ENCODE measurements around the gene CDC42EP3.

CDC42EP3 gene

DNA sequence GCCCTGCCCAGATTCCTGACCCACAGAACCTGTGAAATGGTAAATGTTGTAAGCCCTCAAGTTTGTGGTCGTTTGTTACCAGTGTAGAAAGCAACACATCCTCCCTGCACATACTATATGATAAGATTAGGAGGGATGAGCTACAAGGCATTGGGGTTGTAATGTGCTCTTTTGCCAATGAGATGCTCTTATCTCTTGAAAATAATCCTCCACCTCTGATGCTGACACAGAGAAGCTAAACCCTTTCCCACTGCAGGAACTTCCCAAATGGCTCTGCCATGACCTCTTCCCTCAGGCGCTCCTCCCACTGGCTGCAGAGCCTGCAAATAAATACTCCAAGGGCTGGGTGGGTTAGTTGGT lies 23.5 kb downstream of the CDC42EP3 start:
- Histone ChIP-seq H3K4me3 (ENCODE audit: low read depth, low read length) (no peak overlapping the region), H2AFZ (no peak overlapping the region), H3K9ac (no peak overlapping the region), H3K36me3 (ENCODE audit: control insufficient read depth, insufficient read depth, low read length) (no peaks in the 10 kb centered on the region), H3K27ac (peak overlapping the region; percentile 34), H3K79me2 (peaks cover 3% of the 10 kb centered on the region), H3K9me3 (ENCODE audit: control insufficient read depth, low read length) (no peaks in the 10 kb centered on the region), H3K4me1 (no peaks in the 10 kb centered on the region), H3K27me3 (ENCODE audit: control insufficient read depth, insufficient read depth, low read length) (no peaks in the 10 kb centered on the region), H3K4me2 (ENCODE audit: low read length) (no peak overlapping the region)
- TF ChIP-seq, protein P1, sequence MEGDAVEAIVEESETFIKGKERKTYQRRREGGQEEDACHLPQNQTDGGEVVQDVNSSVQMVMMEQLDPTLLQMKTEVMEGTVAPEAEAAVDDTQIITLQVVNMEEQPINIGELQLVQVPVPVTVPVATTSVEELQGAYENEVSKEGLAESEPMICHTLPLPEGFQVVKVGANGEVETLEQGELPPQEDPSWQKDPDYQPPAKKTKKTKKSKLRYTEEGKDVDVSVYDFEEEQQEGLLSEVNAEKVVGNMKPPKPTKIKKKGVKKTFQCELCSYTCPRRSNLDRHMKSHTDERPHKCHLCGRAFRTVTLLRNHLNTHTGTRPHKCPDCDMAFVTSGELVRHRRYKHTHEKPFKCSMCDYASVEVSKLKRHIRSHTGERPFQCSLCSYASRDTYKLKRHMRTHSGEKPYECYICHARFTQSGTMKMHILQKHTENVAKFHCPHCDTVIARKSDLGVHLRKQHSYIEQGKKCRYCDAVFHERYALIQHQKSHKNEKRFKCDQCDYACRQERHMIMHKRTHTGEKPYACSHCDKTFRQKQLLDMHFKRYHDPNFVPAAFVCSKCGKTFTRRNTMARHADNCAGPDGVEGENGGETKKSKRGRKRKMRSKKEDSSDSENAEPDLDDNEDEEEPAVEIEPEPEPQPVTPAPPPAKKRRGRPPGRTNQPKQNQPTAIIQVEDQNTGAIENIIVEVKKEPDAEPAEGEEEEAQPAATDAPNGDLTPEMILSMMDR (IDR thresholded peaks at IDR 0.05), result no peak

DNA sequence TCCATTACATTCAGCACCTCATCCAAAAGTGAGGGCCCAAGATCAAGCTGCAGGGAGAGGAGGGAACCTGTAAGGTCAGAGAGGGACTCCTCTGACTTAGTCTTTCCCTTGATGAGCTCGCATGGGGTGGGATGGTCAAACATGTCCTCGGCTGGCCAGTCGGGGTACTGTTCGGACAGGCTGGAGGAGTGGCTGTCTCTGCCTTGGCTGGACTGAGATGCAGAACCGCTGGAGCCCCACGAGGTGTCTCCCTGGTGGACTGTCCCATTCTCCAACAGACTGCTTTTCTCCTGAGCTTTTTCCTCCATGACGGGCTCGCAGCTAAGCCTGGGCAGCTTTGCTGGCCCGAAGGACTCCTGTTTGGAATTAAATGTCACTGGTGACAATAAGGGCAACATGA lies 25.6 kb downstream of the CDC42EP3 start:
- H2AFZ ChIP-seq, result no peak overlapping the region
- no peaks in the 10 kb centered on the region for H3K27me3 ChIP-seq (ENCODE audit: control insufficient read depth, insufficient read depth, low read length)
- H3K27ac ChIP-seq, result no peak overlapping the region
- H3K4me3 ChIP-seq (ENCODE audit: low read depth, low read length), result no peak overlapping the region
- no peak overlapping the region for H3K4me2 ChIP-seq (ENCODE audit: low read length)
- no peak overlapping the region for H3K9ac ChIP-seq
- TF ChIP-seq, protein P1 (IDR thresholded peaks at IDR 0.05), result no peak
- no peaks in the 10 kb centered on the region for H3K36me3 ChIP-seq (ENCODE audit: control insufficient read depth, insufficient read depth, low read length)
- H3K79me2 ChIP-seq, result no peaks in the 10 kb centered on the region
- no peaks in the 10 kb centered on the region for H3K4me1 ChIP-seq
- H3K9me3 ChIP-seq (ENCODE audit: control insufficient read depth, low read length), result no peaks in the 10 kb centered on the region

DNA sequence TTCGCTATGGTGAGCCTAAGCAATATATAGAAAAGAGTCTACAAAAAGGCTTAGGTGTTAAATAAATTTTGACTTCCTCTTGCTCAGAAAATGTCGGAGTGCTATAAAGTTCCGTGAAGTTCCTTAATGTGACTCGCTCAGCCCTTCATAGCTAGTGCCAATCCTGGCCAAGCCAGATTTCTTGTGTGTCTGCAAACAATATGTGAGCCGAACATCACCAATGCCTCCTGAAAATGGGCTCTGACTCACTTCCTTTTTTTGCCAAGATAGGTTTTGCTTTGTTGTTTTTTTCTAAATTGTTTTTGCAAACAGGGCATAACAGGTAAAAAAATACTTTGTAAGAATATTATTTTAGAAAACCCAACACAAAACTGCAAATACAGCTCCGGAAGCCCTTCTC lies 26.1 kb downstream of the CDC42EP3 start:
- TF ChIP-seq, protein P1 (IDR thresholded peaks at IDR 0.05), result no peak
- Histone ChIP-seq H3K36me3 (ENCODE audit: control insufficient read depth, insufficient read depth, low read length) (no peaks in the 10 kb centered on the region), H3K27ac (no peak overlapping the region), H3K9ac (no peak overlapping the region), H3K27me3 (ENCODE audit: control insufficient read depth, insufficient read depth, low read length) (no peaks in the 10 kb centered on the region), H3K4me3 (ENCODE audit: low read depth, low read length) (no peak overlapping the region), H3K4me2 (ENCODE audit: low read length) (no peak overlapping the region), H2AFZ (no peak overlapping the region), H3K9me3 (ENCODE audit: control insufficient read depth, low read length) (no peaks in the 10 kb centered on the region), H3K4me1 (no peaks in the 10 kb centered on the region), H3K79me2 (no peaks in the 10 kb centered on the region)

DNA sequence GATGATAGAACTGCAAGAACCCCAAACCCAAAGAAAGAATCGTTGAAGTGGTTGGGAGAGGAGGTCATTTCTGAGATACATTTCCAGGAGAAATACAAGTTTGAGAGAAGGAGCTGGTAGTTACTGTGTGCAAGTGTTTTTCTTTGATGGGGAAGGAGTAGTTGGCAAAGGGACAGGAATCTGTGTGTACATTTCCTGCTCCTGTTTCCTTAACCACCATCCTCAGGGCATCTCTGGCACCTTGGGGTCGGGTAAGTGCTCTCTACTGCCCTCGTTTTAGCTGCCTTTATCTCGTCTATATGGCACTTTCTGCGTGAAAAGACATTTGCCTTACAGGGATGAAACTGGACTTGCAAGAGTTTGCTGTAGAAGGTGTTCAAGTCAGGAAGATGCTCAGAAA lies 27.3 kb downstream of the CDC42EP3 start:
- Histone ChIP-seq H3K27ac (no peak overlapping the region), H3K27me3 (ENCODE audit: control insufficient read depth, insufficient read depth, low read length) (no peaks in the 10 kb centered on the region), H3K79me2 (no peaks in the 10 kb centered on the region), H3K9ac (no peak overlapping the region), H3K4me2 (ENCODE audit: low read length) (no peak overlapping the region), H3K4me3 (ENCODE audit: low read depth, low read length) (no peak overlapping the region), H3K36me3 (ENCODE audit: control insufficient read depth, insufficient read depth, low read length) (no peaks in the 10 kb centered on the region), H3K4me1 (no peaks in the 10 kb centered on the region), H3K9me3 (ENCODE audit: control insufficient read depth, low read length) (no peaks in the 10 kb centered on the region), H2AFZ (no peak overlapping the region)
- TF ChIP-seq, protein P1 (IDR thresholded peaks at IDR 0.05), result no peak

DNA sequence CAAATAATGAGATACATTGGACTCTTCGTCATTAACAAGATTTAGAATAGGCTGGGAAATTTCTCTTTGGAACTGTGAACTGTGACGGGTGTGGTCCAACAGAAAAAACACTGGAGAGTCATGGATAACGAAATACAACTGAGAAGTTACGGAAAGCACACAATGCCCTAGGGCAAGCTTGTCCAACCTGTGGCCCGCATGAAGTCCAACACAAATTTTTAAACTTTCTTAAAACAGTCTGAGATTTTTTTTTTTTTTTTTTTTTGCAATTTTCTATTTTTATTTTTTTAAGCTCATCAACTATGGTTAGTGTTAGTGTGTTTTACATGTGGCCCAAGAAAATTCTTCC lies 27.7 kb downstream of the CDC42EP3 start:
- Histone ChIP-seq H3K36me3 (ENCODE audit: control insufficient read depth, insufficient read depth, low read length) (no peaks in the 10 kb centered on the region), H3K4me3 (ENCODE audit: low read depth, low read length) (no peak overlapping the region), H2AFZ (no peak overlapping the region), H3K27ac (no peak overlapping the region), H3K4me2 (ENCODE audit: low read length) (no peak overlapping the region), H3K9ac (no peak overlapping the region), H3K27me3 (ENCODE audit: control insufficient read depth, insufficient read depth, low read length) (no peaks in the 10 kb centered on the region), H3K9me3 (ENCODE audit: control insufficient read depth, low read length) (no peaks in the 10 kb centered on the region), H3K4me1 (no peaks in the 10 kb centered on the region), H3K79me2 (no peaks in the 10 kb centered on the region)
- TF ChIP-seq, protein P1 (IDR thresholded peaks at IDR 0.05), result no peak
